NCI-H2081 treated with DMSO at 0.1 percent for 48 hours (cell line): ENCODE data around the gene EDARADD.
A peak's percentile ranks its signal among the peaks of the same experiment; 100 is the strongest.
"Not testable (repeated sequence)": the region's sequence is repeated elsewhere in the genome, so short reads cannot be mapped to it uniquely, and the experiment has no call there.

Experiments used
- DNase-seq: peaks from one replicate; lab custom pipeline; 2025; lab: John Stamatoyannopoulos, UW

Gene EDARADD

GRCh38 chr1:236438614-236439013 lies 44.5 kb downstream of the EDARADD start:
- no peak for DNase-seq

- DNase-seq, result no peak
These were observed 46.3 kb downstream of the EDARADD start for GRCh38 chr1:236440373-236440772.

GRCh38 chr1:236450779-236451178 lies 56.7 kb downstream of the EDARADD start:
- no peak for DNase-seq

GRCh38 chr1:236451796-236452373 lies 57.8 kb downstream of the EDARADD start:
- DNase-seq, result no peak

GRCh38 chr1:236455243-236455642 lies 61.2 kb downstream of the EDARADD start:
- DNase-seq, result no peak

- no peak for DNase-seq
These were observed 63.7 kb downstream of the EDARADD start for GRCh38 chr1:236457775-236458174.

GRCh38 chr1:236458996-236459395 lies 64.9 kb downstream of the EDARADD start:
- no peak for DNase-seq

GRCh38 chr1:236460103-236460502 lies 66.0 kb downstream of the EDARADD start:
- no peak for DNase-seq

GRCh38 chr1:236464197-236464596 lies 70.1 kb downstream of the EDARADD start:
- not testable (repeated sequence) for DNase-seq

GRCh38 chr1:236465231-236465958 lies 71.3 kb downstream of the EDARADD start:
- no peak for DNase-seq

- DNase-seq, result no peak
These were observed 71.8 kb downstream of the EDARADD start for GRCh38 chr1:236465959-236466303.

- DNase-seq, result no peak
These were observed 73.2 kb downstream of the EDARADD start for GRCh38 chr1:236467327-236467641.

- no peak for DNase-seq
These were observed 74.5 kb downstream of the EDARADD start for GRCh38 chr1:236468625-236469024.

- DNase-seq, result no peak
These were observed 75.4 kb downstream of the EDARADD start for GRCh38 chr1:236469466-236469865.

- DNase-seq, result no peak
These were observed 77.0 kb downstream of the EDARADD start for GRCh38 chr1:236471096-236471495.

GRCh38 chr1:236471653-236472052 lies 77.6 kb downstream of the EDARADD start:
- peak; percentile 65 for DNase-seq

GRCh38 chr1:236472850-236473788 lies 79.0 kb downstream of the EDARADD start:
- DNase-seq, result no peak

- no peak for DNase-seq
These were observed 81.9 kb downstream of the EDARADD start for GRCh38 chr1:236476019-236476418.

GRCh38 chr1:236480758-236481436 lies 86.8 kb downstream of the EDARADD start:
- no peak for DNase-seq

- no peak for DNase-seq
These were observed 90.4 kb downstream of the EDARADD start for GRCh38 chr1:236484310-236484971.

GRCh38 chr1:236486356-236487002 lies 92.4 kb downstream of the EDARADD start:
- no peak for DNase-seq
